ENCODE results near the gene PPFIA3. TPM values are rescaled to one million over a fixed set of nuclear protein-coding genes. Genes with fewer than 3 reads are reported as not detected.

Gene PPFIA3
- total and polyA plus RNA-seq, 3 donors from 2014 or later = 8.8 to 13.1 (median 9.2) TPM

DNA sequence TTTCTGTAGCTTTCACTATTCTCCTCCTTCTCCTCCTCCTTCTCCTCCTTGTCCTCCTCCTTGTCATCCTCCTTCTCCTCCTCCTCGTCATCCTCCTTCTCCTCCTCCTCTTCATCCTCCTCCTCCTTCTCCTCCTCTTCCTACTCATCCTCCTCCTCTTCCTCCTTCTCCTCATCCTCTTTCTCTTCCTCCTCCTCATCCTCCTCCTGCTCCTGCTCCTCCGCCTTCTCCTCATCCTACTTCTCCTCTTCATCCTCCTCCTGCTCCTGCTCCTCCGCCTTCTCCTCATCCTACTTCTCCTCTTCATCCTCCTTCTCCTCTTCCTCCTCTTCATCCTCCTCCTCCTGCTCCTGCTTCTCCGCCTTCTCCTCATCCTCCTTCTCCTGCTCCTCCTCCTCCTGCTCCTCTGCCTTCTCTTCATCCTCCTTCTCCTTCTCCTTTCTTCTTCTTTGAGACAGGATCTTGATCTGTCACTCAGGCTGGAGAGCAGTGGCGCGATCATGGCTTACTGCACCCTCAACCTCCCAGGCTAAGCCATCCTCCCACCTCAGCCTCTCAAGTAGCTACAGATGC is 74.6 kb downstream of the PPFIA3 start:
- Histone ChIP-seq H3K4me1 (no peaks in the 10 kb centered on the region), H3K27me3 (no peaks in the 10 kb centered on the region), H3K9me3 (no peaks in the 10 kb centered on the region), H3K36me3 (ENCODE audit: low read depth, missing control alignments) (peaks cover 3% of the 10 kb centered on the region), H3K4me3 (no peak overlapping the region), H3K27ac (no peak overlapping the region)
- WGBS, 2 donors = 92% methylated on average over 6 of the region's 6 CpGs
- intact Hi-C loops (cut with DNase I; ENCODE audit: low total_unique reads) = no loop called here
- TF ChIP-seq POLR2A (IDR thresholded peaks at IDR 0.05) = no peak
- TF ChIP-seq, protein P1, sequence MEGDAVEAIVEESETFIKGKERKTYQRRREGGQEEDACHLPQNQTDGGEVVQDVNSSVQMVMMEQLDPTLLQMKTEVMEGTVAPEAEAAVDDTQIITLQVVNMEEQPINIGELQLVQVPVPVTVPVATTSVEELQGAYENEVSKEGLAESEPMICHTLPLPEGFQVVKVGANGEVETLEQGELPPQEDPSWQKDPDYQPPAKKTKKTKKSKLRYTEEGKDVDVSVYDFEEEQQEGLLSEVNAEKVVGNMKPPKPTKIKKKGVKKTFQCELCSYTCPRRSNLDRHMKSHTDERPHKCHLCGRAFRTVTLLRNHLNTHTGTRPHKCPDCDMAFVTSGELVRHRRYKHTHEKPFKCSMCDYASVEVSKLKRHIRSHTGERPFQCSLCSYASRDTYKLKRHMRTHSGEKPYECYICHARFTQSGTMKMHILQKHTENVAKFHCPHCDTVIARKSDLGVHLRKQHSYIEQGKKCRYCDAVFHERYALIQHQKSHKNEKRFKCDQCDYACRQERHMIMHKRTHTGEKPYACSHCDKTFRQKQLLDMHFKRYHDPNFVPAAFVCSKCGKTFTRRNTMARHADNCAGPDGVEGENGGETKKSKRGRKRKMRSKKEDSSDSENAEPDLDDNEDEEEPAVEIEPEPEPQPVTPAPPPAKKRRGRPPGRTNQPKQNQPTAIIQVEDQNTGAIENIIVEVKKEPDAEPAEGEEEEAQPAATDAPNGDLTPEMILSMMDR (IDR thresholded peaks at IDR 0.05) = no peak
- DNase-seq = no peak

GRCh38 chr19:49194408-49194807 is 75.1 kb downstream of the PPFIA3 start:
- WGBS, 2 donors = 94 to 96% methylated on average over 4 of the region's 4 CpGs
- DNase-seq = no peak
- H3K36me3 ChIP-seq (ENCODE audit: low read depth, missing control alignments) = peaks cover 3% of the 10 kb centered on the region
- intact Hi-C loops (cut with DNase I; ENCODE audit: low total_unique reads) = no loop called here
- no peak overlapping the region for H3K4me3 ChIP-seq
- H3K27ac ChIP-seq = no peak overlapping the region
- no peaks in the 10 kb centered on the region for H3K9me3 ChIP-seq
- H3K4me1 ChIP-seq = no peaks in the 10 kb centered on the region
- no peak for TF ChIP-seq POLR2A (IDR thresholded peaks at IDR 0.05)
- TF ChIP-seq, protein P1 (IDR thresholded peaks at IDR 0.05) = no peak
- H3K27me3 ChIP-seq = no peaks in the 10 kb centered on the region

DNA sequence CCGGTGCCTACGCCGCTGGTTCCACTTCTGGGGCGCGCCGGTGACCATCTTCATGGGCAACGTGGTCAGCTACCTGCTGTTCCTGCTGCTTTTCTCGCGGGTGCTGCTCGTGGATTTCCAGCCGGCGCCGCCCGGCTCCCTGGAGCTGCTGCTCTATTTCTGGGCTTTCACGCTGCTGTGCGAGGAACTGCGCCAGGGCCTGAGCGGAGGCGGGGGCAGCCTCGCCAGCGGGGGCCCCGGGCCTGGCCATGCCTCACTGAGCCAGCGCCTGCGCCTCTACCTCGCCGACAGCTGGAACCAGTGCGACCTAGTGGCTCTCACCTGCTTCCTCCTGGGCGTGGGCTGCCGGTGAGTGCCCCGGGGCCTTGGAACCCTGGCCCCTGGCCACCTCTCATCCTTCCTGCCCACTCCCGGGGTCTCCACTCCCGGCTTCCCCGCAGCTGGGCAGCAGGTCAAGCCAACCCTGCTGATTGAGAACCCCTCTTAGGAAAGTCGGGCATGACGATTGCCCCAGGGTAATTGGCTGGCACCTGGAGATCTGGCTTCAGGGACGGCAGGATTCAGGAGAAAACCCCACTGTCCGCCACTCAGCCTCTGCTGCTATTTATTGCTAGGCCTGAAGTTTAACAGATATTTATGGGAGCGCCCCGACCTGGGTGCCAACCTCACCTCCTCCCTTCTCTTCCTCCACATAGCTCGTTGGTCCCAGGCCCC is 77.3 kb downstream of the PPFIA3 start:
- 50 to 60% methylated on average over 6 to 40 of the region's 40 CpGs for WGBS, 2 donors
- H3K27ac ChIP-seq = no peak overlapping the region
- H3K4me1 ChIP-seq = no peaks in the 10 kb centered on the region

GRCh38 chr19:49200238-49200862 is 81.0 kb downstream of the PPFIA3 start:
- Histone ChIP-seq H3K27me3 (no peaks in the 10 kb centered on the region), H3K9me3 (no peaks in the 10 kb centered on the region), H3K4me1 (no peaks in the 10 kb centered on the region), H3K36me3 (ENCODE audit: low read depth, missing control alignments) (no peaks in the 10 kb centered on the region), H3K4me3 (peak overlapping the region in 1 of 2 donors; percentile 5), H3K27ac (no peak overlapping the region)
- no peak for TF ChIP-seq POLR2A (IDR thresholded peaks at IDR 0.05)
- TF ChIP-seq, protein P1 (IDR thresholded peaks at IDR 0.05) = no peak
- intact Hi-C loops (cut with DNase I; ENCODE audit: low total_unique reads) = loop anchor here (10.0 kb wide), 1 partner anchor 126 kb away; the partner anchor contains the start of gene KCNA7
- DNase-seq = peak; percentile 72
- WGBS, 2 donors = 69 to 71% methylated on average over 29 of the region's 29 CpGs

More for the DNA sequence above, 77.3 kb downstream of the PPFIA3 start:
- no peak for DNase-seq
- H3K36me3 ChIP-seq (ENCODE audit: low read depth, missing control alignments) = peaks cover 2% of the 10 kb centered on the region
- no peaks in the 10 kb centered on the region for H3K9me3 ChIP-seq
- TF ChIP-seq, protein P1 (IDR thresholded peaks at IDR 0.05) = no peak
- no peak for TF ChIP-seq POLR2A (IDR thresholded peaks at IDR 0.05)
- no peaks in the 10 kb centered on the region for H3K27me3 ChIP-seq
- intact Hi-C loops (cut with DNase I; ENCODE audit: low total_unique reads) = no loop called here
- peak overlapping the region in 1 of 2 donors; percentile 21 for H3K4me3 ChIP-seq

Small RNAs within 50 kb of the gene (small RNA-seq; reads per million reads assigned to genes)
- gene RN7SL708P = 0 reads per million in 2 donors

Other genes starting within 250 kb of the PPFIA3 start
- 10 to 100 TPM; 37.2 to 40.9 TPM for gene PPP1R15A, start 247.1 kb upstream of the PPFIA3 start, total RNA-seq
- 48.3 TPM for gene PPP1R15A, start 247.1 kb upstream of the PPFIA3 start, polyA plus RNA-seq (ENCODE audit: insufficient read depth, low read depth, low replicate concordance)
- gene TULP2, start 220.8 kb upstream of the PPFIA3 start, total RNA-seq = 10 to 100 TPM; 24.5 to 55.2 TPM
- 72.6 TPM for gene TULP2, start 220.8 kb upstream of the PPFIA3 start, polyA plus RNA-seq (ENCODE audit: insufficient read depth, low read depth, low replicate concordance)
- 100 to 1,000 TPM; 139 to 208 TPM for gene NUCB1, start 219.2 kb upstream of the PPFIA3 start, total RNA-seq
- gene NUCB1, start 219.2 kb upstream of the PPFIA3 start, polyA plus RNA-seq (ENCODE audit: insufficient read depth, low read depth, low replicate concordance) = 136 TPM
- 1 to 10 TPM; 2.3 to 2.4 TPM for gene DHDH, start 185.8 kb upstream of the PPFIA3 start, total RNA-seq
- 3.1 TPM for gene DHDH, start 185.8 kb upstream of the PPFIA3 start, polyA plus RNA-seq (ENCODE audit: insufficient read depth, low read depth, low replicate concordance)
- gene BAX, start 164.7 kb upstream of the PPFIA3 start, total RNA-seq = 10 to 100 TPM; 50.1 to 52.1 TPM
- gene BAX, start 164.7 kb upstream of the PPFIA3 start, polyA plus RNA-seq (ENCODE audit: insufficient read depth, low read depth, low replicate concordance) = 48.7 TPM
- gene FTL, start 154.2 kb upstream of the PPFIA3 start, total RNA-seq = 100 to 1,000 TPM; 746 to 935 TPM
- 1,424 TPM for gene FTL, start 154.2 kb upstream of the PPFIA3 start, polyA plus RNA-seq (ENCODE audit: insufficient read depth, low read depth, low replicate concordance)
- gene GYS1, start 126.2 kb upstream of the PPFIA3 start, total RNA-seq = 10 to 100 TPM; 21.1 to 23.6 TPM
- gene GYS1, start 126.2 kb upstream of the PPFIA3 start, polyA plus RNA-seq (ENCODE audit: insufficient read depth, low read depth, low replicate concordance) = 13.8 TPM
- gene RUVBL2, start 125.7 kb upstream of the PPFIA3 start, total RNA-seq = 100 to 1,000 TPM; 299 to 395 TPM
- gene RUVBL2, start 125.7 kb upstream of the PPFIA3 start, polyA plus RNA-seq (ENCODE audit: insufficient read depth, low read depth, low replicate concordance) = 528 TPM
- gene LHB, start 102.5 kb upstream of the PPFIA3 start, total RNA-seq = 10 to 100 TPM in 1 of 2 donors, 1 to 10 TPM in 1; 5.5 to 13.9 TPM
- 4.4 TPM for gene LHB, start 102.5 kb upstream of the PPFIA3 start, polyA plus RNA-seq (ENCODE audit: insufficient read depth, low read depth, low replicate concordance)
- not detected for gene CGB3, start 95.2 kb upstream of the PPFIA3 start, total RNA-seq
- gene CGB3, start 95.2 kb upstream of the PPFIA3 start, polyA plus RNA-seq (ENCODE audit: insufficient read depth, low read depth, low replicate concordance) = not detected
- gene CGB2, start 87.7 kb upstream of the PPFIA3 start, total RNA-seq = 1 to 10 TPM in 1 of 2 donors, under 1 TPM in 1; 0.99 to 3.6 TPM
- 2.5 TPM for gene CGB2, start 87.7 kb upstream of the PPFIA3 start, polyA plus RNA-seq (ENCODE audit: insufficient read depth, low read depth, low replicate concordance)
- 1 to 10 TPM; 2.3 to 2.9 TPM for gene CGB1, start 82.6 kb upstream of the PPFIA3 start, total RNA-seq
- gene CGB1, start 82.6 kb upstream of the PPFIA3 start, polyA plus RNA-seq (ENCODE audit: insufficient read depth, low read depth, low replicate concordance) = not detected
- gene CGB5, start 75.7 kb upstream of the PPFIA3 start, total RNA-seq = 1 to 10 TPM in 1 of 2 donors, not detected in 1; 2.4 TPM
- not detected for gene CGB5, start 75.7 kb upstream of the PPFIA3 start, polyA plus RNA-seq (ENCODE audit: insufficient read depth, low read depth, low replicate concordance)
- gene CGB8, start 70.4 kb upstream of the PPFIA3 start, total RNA-seq = under 1 TPM in 1 of 2 donors, not detected in 1; 0.43 TPM
- not detected for gene CGB8, start 70.4 kb upstream of the PPFIA3 start, polyA plus RNA-seq (ENCODE audit: insufficient read depth, low read depth, low replicate concordance)
- gene CGB7, start 61.8 kb upstream of the PPFIA3 start, total RNA-seq = 1 to 10 TPM; 3.0 to 3.8 TPM
- 1.7 TPM for gene CGB7, start 61.8 kb upstream of the PPFIA3 start, polyA plus RNA-seq (ENCODE audit: insufficient read depth, low read depth, low replicate concordance)
- under 1 TPM; 0.31 to 0.55 TPM for gene NTF4, start 54.7 kb upstream of the PPFIA3 start, total RNA-seq
- gene NTF4, start 54.7 kb upstream of the PPFIA3 start, polyA plus RNA-seq (ENCODE audit: insufficient read depth, low read depth, low replicate concordance) = 0.49 TPM
- gene KCNA7, start 46.8 kb upstream of the PPFIA3 start, total RNA-seq = under 1 TPM; 0.25 to 0.39 TPM
- gene KCNA7, start 46.8 kb upstream of the PPFIA3 start, polyA plus RNA-seq (ENCODE audit: insufficient read depth, low read depth, low replicate concordance) = 0.16 TPM
- 100 to 1,000 TPM; 422 to 484 TPM for gene SNRNP70, start 34.1 kb upstream of the PPFIA3 start, total RNA-seq
- gene SNRNP70, start 34.1 kb upstream of the PPFIA3 start, polyA plus RNA-seq (ENCODE audit: insufficient read depth, low read depth, low replicate concordance) = 184 TPM
- 10 to 100 TPM; 57.6 to 66.2 TPM for gene LIN7B, start 5.2 kb upstream of the PPFIA3 start, total RNA-seq
- 22.4 TPM for gene LIN7B, start 5.2 kb upstream of the PPFIA3 start, polyA plus RNA-seq (ENCODE audit: insufficient read depth, low read depth, low replicate concordance)
- 1 to 10 TPM; 4.0 to 8.5 TPM for gene C19orf73, start 401 bp upstream of the PPFIA3 start, total RNA-seq
- gene C19orf73, start 401 bp upstream of the PPFIA3 start, polyA plus RNA-seq (ENCODE audit: insufficient read depth, low read depth, low replicate concordance) = 1.5 TPM
- gene HRC, start 35.9 kb downstream of the PPFIA3 start, total RNA-seq = 1 to 10 TPM; 1.8 to 5.4 TPM
- gene HRC, start 35.9 kb downstream of the PPFIA3 start, polyA plus RNA-seq (ENCODE audit: insufficient read depth, low read depth, low replicate concordance) = 4.1 TPM
- 10 to 100 TPM; 30.5 to 45.7 TPM for gene TRPM4, start 38.2 kb downstream of the PPFIA3 start, total RNA-seq
- gene TRPM4, start 38.2 kb downstream of the PPFIA3 start, polyA plus RNA-seq (ENCODE audit: insufficient read depth, low read depth, low replicate concordance) = 16.0 TPM
- 10 to 100 TPM; 47.0 to 51.9 TPM for gene SLC6A16, start 205.6 kb downstream of the PPFIA3 start, total RNA-seq
- 311 TPM for gene SLC6A16, start 205.6 kb downstream of the PPFIA3 start, polyA plus RNA-seq (ENCODE audit: insufficient read depth, low read depth, low replicate concordance)
- 10 to 100 TPM; 12.6 to 16.2 TPM for gene CD37, start 215.9 kb downstream of the PPFIA3 start, total RNA-seq
- 23.2 TPM for gene CD37, start 215.9 kb downstream of the PPFIA3 start, polyA plus RNA-seq (ENCODE audit: insufficient read depth, low read depth, low replicate concordance)
- gene TEAD2, start 242.9 kb downstream of the PPFIA3 start, total RNA-seq = 10 to 100 TPM; 12.6 to 20.8 TPM
- 29.6 TPM for gene TEAD2, start 242.9 kb downstream of the PPFIA3 start, polyA plus RNA-seq (ENCODE audit: insufficient read depth, low read depth, low replicate concordance)
- 100 to 1,000 TPM; 145 to 190 TPM for gene DKKL1, start 244.3 kb downstream of the PPFIA3 start, total RNA-seq
- gene DKKL1, start 244.3 kb downstream of the PPFIA3 start, polyA plus RNA-seq (ENCODE audit: insufficient read depth, low read depth, low replicate concordance) = 487 TPM

Measured in testis (tissue), 3 donors.